Skeletal muscle cell (primary cell): ENCODE results near the gene PPARGC1A.

Experiments used
- DNase-seq: peaks from one replicate; pipeline ENCODE4 v3.0.0-alpha.2; 2010; ENCODE audit warnings: low read depth
- H3K4me3 ChIP-seq: 2 replicates; pipeline ENCODE4 v1.5.1; 2011; ENCODE audit warnings: low read depth, mild to moderate bottlenecking, control low read depth, low read length, moderate library complexity

The PPARGC1A gene

GRCh38 chr4:23855912-23856605, 33.8 kb downstream of the PPARGC1A start:
- no peak for DNase-seq
- no peak overlapping the region for H3K4me3 ChIP-seq

GRCh38 chr4:23853986-23854660, 35.7 kb downstream of the PPARGC1A start:
- DNase-seq: no peak
- no peak overlapping the region for H3K4me3 ChIP-seq

DNA sequence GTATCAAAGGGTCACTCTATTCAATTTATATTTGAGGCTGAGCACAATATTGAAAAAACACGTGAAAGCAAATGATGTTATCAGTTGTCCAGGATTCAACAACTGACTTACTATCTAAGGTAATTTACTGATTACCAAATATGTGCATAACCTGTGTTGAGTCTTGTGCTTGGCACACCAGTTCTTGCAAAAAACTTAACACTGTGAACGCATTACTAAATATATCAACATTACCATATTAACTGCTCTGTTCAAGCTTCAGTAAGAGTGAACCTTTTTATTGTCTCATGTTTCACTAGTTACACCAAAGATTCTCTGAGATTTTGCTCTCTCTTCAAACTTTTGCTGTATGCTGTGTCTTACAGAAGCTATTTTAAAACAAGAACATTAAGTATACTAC, 38.4 kb downstream of the PPARGC1A start:
- no peak overlapping the region for H3K4me3 ChIP-seq
- no peak for DNase-seq

GRCh38 chr4:23847158-23847557, 42.7 kb downstream of the PPARGC1A start:
- DNase-seq: no peak

GRCh38 chr4:23844961-23845360, 44.9 kb downstream of the PPARGC1A start:
- H3K4me3 ChIP-seq: no peak overlapping the region
- no peak for DNase-seq

More at GRCh38 chr4:23847158-23847557, 42.7 kb downstream of the PPARGC1A start:
- H3K4me3 ChIP-seq: no peak overlapping the region

DNA sequence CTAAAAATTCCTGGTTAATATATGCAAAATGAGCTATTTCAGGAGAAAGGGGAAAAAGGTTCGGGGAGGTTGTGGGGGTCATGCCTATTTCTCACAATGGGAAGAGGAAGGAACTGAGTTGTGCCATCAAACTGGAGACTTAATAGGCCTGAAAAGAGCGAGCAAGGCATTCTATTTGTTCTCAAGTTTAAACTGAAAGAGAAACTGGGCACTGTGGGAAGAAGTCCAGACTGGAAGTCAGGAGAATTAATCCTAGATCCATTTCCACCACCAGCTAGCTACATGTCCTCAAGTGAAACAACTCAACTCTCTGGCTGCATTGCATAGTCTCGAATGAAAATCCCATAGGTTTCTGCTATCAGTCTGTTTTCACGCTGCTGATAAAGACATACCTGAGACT, 50.6 kb downstream of the PPARGC1A start:
- no peak for DNase-seq
- H3K4me3 ChIP-seq: no peak overlapping the region

DNA sequence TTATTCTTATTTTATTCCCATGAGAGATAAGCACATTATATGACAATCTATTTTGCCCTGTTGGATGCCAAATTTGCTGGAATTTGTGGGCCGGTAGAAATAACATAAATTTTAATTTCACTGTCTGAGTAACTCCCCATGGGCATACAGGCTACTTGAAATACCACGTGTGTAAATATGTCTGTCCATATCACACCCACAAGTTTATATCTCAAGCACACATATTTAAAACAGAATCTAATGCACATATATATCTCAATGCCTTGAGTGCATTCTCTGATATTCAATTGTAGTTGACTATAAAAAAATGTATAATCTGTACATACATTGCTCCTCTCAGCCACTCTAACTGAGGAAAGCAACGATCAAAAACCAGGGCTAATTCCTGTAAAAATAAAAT, 51.2 kb downstream of the PPARGC1A start:
- DNase-seq: no peak
- no peak overlapping the region for H3K4me3 ChIP-seq

DNA sequence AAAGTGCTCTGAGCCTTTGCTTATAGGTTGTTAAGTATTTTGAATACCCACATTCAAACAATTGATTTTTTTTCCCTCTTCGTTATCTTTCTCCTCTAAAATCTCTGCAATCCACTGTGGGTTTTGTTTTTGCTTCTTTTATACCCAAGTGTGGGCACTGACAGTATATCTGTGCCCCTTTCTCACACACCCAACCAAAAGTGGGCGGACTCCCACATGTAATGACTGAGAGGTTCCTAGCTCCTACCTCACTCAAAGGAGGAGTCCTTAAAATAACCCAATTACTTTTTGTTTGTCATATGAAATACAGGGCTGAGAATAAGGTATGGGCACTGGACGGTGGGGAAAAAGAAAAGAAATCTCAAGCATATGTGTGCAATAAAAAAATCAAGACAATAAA, 51.7 kb downstream of the PPARGC1A start:
- DNase-seq: no peak
- no peak overlapping the region for H3K4me3 ChIP-seq

DNA sequence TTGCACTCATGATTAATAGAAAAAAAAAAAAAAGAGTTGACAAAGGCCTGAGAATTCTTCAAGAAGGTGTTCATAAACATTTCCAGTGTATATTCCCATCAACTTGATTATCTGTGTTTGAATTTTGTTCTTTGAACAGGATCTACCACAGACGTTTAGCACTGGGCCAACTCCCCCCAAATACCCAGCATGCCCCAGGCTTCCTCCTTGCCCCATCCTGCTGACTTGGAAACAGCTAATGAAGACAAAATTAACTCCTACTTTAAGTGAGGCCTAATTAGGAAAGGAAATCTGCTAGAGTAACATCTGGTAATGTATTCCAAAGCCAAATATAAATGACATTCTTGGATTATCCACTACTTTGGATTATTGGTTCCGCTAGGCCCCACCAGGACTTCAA, 52.5 kb downstream of the PPARGC1A start:
- DNase-seq: no peak
- no peak overlapping the region for H3K4me3 ChIP-seq

- no peak for DNase-seq
- no peak overlapping the region for H3K4me3 ChIP-seq
These were observed 53.9 kb downstream of the PPARGC1A start for GRCh38 chr4:23835774-23836478.

GRCh38 chr4:23828779-23829178, 61.1 kb downstream of the PPARGC1A start:
- DNase-seq: no peak
- H3K4me3 ChIP-seq: no peak overlapping the region

GRCh38 chr4:23828020-23828715, 61.7 kb downstream of the PPARGC1A start:
- H3K4me3 ChIP-seq: no peak overlapping the region
- no peak for DNase-seq

GRCh38 chr4:23822181-23822580, 67.7 kb downstream of the PPARGC1A start:
- no peak overlapping the region for H3K4me3 ChIP-seq
- DNase-seq: no peak

DNA sequence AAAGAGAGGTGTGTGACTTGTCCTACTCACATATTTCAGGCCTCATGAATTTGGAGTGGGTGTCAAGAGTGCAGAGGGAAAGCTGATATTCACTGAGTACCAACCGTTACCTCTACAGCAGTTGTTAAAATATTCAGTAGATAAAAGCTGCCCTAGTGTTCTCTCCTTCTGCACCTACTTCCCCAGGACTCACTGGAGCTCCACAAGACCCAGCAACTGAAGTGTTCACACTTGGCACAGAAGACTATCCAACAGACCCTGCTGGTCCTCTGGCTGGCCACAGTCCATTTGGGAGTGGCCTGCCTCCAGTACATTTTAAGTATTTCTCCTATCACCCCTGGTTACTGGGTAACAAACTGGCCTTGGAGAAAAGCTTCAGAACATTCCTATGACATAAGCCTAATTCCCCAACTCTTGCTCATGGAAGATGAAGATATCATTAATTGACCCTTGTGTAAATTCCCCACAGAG, 70.8 kb downstream of the PPARGC1A start:
- DNase-seq: no peak
- H3K4me3 ChIP-seq: no peak overlapping the region

GRCh38 chr4:23818097-23818885, 71.6 kb downstream of the PPARGC1A start:
- DNase-seq: no peak
- H3K4me3 ChIP-seq: no peak overlapping the region

DNA sequence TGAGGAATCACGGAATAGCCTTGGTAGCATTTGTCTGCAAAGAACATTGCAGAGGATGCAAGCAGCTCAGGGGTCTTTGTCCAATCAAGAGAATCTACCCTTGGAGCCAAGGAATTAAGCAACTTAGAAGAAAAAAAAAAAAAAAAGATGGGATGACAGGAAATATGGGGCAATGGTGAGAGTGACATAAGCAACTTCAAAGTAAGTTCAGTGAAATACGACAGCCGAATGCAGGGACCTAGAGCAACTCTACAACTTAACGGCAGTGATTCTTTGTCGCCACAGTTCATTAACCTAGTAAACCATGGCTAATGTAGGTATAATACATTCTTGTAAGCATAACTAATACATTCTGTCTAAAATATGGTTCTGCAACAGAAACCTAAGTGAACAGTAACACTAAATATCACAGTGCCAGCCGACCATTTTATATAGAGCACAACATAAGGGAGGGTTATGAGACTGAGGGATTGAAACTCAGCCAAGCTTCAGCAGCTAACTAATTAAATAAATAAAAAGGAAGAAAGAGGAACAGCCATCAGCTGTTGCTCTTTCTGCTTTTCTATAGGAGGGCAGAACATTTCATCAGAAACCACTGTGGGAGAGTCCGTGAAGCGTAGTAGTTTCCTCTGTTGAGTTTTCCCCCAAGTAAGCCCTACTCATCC, 74.7 kb downstream of the PPARGC1A start:
- no peak overlapping the region for H3K4me3 ChIP-seq
- DNase-seq: no peak

DNA sequence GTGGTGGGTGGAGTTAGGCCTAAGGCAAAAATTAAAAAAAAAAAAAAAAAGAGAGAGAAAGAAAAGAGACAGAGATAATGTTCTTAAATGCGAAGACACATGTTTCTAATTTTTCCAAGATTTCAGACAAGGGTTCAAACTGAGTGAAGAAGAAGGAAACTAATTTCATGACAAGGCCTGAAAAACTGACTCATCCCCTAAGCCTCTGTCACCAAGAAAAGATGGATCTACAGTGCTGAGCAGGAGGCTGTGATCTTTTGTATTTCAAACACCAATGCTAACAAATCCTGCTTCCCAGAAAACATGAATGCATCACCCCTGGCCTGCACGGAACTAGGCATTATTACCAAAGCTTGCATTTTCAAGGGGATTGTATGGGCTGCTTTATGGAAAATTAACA, 75.3 kb downstream of the PPARGC1A start:
- H3K4me3 ChIP-seq: no peak overlapping the region
- DNase-seq: no peak

GRCh38 chr4:23811161-23811560, 78.7 kb downstream of the PPARGC1A start:
- no peak overlapping the region for H3K4me3 ChIP-seq
- DNase-seq: no peak

GRCh38 chr4:23805450-23805851, 84.4 kb downstream of the PPARGC1A start:
- no peak for DNase-seq
- no peak overlapping the region for H3K4me3 ChIP-seq
